GM21576 (cell line): ENCODE results near the gene CDIP1.
A peak's percentile ranks its signal among the peaks of the same experiment; 100 is the strongest.

ENCODE experiments used
- ATAC-seq: cut with Tn5 transposase; IDR thresholded peaks from one replicate; pipeline ENCODE4 v1.9.1; 2021; ENCODE audit warnings: mild to moderate bottlenecking, moderate library complexity; ENCODE audit not compliant: unreplicated experiment

Gene CDIP1

DNA sequence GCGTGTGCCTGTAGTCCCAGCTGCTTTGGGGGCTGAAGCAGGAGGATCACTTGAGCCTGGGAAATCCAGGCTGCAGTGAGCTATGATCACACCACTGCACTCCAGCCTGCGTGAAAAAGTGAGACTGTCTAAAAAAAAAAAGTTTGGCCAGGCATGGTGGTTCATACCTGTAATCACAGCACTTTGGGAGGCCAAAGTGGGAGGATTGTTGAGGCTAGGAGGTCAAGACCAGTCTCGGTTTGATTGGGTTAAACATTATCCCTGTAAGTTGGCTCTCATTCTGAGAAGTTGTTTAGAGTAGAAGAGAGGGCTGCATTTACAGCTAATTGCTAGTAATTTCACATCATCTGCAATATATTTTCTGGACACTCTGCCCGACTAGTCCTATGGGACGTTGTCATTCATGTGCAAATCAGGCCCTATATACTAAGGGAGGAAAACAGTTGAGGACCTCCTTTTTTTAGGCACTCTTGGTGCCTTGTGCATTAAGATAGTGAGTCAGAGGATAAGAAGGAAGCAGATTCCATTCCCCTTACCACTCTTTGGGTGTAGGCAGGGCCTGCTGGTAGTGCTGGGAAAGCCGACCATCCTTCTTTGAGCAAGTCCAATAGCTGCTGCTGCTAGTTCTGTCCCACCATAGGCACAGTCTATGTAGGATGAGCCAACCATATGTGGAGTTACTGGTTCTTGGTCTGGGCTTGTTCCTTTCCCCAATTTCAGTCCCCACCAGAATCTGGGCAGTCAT is 43.7 kb downstream of the CDIP1 start:
- ATAC-seq, result no peak

DNA sequence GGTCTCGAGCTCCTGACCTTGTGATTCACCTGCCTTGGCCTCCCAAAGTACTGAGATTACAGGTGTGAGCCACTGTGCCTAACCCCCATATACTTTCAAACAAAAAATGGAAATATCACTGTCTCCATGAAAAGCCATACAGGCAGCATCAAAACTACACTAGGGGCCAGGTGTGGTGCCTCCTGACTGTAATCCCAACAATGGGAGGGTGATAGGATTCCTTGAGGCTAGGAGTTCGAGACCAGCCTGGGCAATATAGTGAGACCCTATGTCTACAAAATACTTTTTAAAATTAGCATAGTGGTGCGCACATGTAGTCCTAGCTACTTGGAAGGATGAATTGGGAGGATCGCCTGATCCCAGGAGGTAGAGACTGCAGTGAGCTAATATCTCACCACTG is 46.7 kb downstream of the CDIP1 start:
- ATAC-seq, result no peak

DNA sequence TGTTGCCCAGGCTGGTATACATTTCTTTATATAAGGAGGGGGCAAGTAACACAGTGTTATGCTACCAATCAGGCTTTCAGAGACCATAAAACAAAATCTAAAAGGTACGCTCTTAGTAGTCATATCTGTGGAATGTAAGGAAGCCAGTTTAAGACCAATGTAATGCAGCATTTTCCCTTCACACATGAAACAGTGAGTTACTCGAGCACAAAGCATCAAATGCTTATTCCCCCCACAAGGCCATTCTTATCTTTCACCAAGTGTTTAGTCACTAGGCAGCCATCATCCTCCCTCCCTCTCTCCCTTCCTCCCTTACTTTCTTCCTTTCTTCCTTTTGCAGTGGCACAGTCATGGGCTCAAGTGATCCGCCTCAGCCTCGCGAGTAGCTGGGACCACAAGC is 49.5 kb downstream of the CDIP1 start:
- ATAC-seq, result no peak

DNA sequence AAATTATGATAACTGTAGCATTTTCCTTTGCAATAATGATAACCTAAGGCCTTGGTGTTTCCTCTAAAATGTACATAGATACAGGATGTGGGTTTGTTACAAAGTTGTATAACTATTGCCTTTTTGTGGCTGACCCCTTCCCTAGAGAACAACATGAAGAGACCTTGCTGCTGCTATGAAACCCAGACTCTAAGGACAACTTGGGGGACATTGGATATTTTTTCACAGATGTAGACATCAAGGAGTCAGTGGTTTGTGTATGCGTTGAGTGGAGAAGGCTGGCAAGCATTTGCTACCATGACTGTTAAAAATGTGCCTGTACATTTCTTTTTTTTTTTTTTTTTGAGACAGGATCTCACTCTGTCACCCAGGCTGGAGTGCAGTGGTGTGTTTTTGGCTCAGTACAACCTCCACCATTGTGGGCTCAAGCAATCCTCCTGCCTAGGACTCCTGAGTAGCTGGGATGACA is 50.0 kb downstream of the CDIP1 start:
- ATAC-seq, result no peak

DNA sequence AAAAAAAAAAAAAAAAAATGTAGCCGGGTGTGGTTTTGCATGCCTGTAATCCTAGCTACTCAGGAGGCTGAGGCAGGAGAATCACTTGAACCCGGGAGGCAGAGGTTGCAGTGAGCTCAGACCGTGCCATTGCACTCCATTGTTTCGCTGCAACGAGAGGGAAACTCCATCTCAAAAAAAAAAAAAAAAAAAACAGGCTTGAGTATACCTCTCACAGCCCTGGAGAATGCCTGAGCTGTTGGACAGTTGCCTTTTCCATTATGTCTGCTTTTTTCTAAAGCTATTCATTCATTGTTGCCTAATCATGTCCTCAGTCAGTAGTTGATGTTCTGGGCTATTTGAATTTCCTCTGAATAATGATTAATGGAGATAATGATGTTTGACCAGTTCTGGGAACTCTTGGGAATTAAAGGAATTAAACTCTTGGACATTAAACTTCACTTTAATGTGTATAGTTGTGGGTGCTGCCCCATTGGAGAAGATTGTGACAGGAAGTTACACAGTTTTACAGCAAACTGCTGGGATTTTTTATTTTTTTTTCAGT is 50.5 kb downstream of the CDIP1 start:
- ATAC-seq, result no peak

DNA sequence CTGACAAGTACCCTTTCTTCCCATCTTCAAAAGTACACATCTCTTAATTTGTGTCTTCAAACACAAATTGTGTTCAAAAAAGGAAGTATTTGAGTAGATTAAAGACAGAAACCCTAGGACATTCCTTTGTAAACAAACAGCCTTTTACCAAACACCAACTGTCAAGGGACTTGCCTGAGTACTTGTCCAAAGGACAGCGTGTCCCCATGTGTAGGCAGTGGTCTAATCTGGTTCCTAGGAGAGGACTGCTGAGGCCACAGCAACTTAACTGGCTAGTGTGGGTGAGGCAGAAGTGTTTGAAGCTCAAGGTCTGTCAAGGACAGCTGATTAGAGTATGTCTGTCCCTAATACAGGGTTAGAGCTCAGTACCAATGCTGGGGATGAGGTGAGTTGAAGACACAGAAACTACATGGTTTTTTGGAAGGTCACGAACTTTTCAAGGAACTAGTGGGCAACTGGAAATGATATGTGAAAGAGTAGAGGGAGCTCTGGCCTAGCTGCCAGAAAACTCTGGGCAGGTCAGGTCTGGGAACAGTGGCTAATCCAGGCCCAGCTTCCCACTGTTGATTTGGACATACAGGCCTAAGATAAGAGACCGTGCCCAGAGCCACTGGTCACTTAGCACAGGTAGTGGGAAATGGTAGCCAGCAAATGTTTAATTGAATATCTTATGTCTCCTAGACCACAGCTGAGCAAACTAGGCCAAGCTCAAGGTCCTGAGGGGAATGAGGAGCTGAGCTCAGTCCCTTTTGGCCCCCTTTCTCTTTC is 52.3 kb downstream of the CDIP1 start:
- ATAC-seq, result no peak

DNA sequence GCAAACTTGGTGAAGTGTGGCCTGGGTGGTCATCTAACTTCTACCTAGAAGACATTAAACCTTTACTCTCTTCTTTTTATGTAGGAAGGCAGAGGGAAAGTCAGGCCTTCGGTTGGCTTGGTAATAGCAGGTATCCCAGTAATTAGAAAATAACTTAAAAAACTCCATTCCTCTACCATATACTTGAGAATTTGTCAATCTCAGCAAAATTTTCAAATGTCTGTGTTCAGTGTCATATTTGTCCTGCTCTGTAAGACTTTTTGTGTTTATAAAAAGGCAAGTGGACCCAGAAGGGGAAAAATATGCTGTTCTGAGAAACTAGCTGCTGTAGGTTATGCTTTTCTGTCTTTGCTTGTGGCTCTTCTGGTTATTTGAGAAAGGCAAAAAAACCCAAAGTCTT is 56.6 kb downstream of the CDIP1 start:
- ATAC-seq, result no peak

DNA sequence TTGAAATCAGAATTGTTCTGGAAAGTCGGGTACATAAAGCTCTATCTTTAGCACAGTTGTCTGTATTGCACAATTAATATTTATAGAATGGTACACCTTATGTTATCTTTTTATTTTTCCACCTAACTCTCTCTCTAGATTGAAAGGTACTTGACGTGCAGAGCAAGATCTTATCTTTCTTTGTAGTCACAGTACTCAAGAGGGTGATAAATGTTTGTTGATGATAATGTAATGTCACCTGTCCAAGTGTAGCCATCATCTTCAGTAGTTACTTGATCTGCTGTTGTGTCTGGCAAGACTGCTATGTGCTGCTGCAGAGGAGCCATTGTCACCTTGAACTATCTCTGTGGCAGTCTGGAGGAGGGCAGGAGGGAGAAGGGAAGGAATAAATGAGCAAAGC is 57.0 kb downstream of the CDIP1 start:
- ATAC-seq, result no peak

DNA sequence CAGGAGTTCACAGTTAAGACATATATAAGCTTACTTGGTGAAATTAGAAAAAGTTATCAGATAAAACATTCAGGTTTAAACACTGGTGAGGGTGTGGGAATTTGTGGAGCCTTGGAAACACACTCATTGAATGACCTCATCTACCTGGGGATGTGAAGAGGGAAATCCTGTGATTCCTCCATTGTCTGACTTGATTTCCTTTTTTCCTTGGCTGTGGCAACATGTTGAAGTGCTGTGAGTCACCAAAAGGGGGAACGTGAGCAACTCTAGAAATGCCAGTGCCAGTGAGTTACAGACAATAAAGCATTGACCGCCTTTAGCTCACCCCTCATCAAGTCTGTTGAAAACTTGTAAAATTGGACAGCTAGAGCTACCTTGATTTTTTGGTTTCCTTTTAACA is 60.6 kb downstream of the CDIP1 start:
- no peak for ATAC-seq

DNA sequence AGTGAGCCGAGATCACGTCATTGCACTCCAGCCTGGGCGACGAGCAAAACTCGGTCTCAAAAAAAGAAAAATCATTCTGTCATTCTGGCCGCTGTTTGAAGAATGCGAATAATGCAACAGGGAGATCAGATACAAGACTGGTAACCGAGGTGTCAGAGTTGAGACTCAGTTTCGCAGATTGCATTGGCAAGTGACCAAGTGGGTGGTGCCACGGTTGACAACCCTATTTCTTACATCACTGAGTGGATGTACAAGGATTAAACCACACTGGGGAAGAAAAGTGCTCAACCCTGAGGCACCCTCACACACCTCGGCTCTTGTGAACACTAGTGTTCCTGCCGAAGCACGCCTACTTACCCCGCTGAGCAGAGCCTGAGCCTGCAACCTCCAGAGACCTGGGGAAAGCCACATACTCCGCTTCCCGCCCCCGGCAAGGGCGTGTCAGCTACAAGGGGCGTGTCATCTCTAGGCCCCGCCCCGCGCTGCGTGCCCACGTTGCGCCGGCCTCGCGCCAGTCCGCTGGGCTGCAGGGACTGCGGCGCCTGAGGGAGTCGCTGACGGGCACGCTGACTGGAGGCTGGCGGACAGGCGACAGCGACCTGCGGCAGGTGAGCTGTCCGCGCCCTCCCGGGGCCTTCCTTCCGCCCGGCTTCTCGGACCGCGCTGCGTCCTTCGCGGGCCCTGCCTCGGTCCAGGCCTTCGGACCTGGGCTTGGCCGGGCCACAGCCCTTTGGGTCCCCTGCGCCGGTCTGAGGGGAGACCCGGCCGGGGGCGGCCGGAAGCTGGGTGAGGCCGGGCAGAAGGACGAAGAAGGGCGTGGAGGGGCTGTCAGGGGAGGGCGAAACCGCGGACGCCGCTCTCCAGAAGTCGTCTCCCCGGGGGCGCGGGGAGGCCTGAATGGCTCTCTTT is 62.4 kb downstream of the CDIP1 start, which contains the start of gene HMOX2:
Gene HMOX2 (plus strand): TSS at position 519 of the 909 bp plus-strand sequence. CDS start 29,127 bp downstream, outside the sequence.
- ATAC-seq, result peak; percentile 75

DNA sequence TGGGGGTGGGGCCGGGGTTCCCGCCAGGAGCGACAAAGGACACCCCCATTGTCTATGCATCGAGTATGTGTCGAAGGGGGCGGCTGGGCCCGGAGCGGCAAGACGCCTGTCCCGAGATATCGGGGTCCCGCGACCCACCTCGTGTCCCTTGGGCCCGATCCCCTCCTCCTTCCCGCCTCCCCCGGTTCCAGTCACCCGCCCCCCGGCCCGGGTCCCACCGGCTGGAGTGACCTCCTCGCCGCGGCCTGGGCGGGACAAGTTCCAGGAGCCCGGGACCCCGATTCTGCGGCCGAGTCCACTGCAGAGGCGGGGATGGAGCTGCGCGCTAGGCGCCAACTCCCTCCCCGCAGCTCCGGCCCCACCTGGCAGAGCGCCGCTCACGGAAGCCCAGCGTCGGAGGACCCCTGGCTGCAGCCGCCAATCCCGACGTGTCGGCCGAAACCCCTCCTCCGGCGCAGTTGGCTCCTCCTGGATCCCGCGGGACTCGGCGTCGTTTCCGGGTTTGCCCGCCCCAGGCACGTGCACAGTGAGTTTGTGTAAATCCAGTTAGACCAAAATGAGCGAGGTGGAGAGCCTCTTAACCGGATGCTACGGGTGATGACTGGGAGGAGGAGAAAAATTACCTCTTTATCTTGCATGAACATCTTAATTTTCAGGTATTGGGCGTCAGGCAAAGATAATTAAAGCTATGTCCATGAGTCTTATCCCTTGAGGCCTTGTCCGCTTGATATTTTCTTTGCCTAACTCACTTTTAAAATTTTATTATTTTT is 64.2 kb downstream of the CDIP1 start, which contains the start of gene NMRAL1:
Gene NMRAL1 (minus strand): TSS at position 434 of the 770 bp plus-strand sequence. CDS start 493 bp downstream, outside the sequence.
- no peak for ATAC-seq

DNA sequence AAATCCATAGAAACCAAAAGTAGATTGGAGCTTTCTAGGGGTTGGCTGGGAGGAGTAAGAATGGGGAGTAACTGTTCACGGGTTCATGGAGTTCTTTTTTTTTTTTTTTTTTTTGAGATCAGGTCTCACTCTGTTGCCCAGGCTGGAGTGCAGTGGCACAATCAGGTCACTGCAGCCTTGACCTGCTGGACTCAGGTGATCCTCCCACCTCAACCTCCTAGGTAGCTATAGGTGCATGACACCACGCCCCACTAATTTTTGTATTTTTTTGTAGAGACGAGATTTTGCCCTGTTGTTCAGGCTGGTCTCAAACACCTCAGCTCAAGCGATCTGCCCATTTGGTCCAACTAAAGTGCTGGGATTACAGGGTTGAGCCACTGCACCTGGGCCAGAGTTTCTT is 65.7 kb downstream of the CDIP1 start:
- ATAC-seq, result no peak

DNA sequence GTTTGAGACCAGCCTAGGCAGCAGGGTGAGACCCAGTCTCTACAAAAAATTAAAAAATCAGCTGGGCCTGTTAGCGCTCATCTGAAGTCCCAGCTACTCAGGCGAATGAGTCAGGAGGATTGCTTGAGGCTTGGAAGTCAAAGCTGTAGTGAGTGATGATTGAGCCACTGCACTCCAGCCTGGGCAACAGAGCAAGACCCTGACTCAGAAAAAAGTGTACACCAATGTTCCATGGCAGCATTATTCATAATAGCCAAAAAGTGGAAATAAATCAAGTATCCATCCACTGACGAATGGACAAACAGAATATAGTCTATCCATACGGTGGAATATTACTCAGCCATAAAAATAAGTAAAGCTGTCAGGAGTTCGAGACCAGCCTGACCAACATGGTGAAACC is 66.7 kb downstream of the CDIP1 start:
- no peak for ATAC-seq

DNA sequence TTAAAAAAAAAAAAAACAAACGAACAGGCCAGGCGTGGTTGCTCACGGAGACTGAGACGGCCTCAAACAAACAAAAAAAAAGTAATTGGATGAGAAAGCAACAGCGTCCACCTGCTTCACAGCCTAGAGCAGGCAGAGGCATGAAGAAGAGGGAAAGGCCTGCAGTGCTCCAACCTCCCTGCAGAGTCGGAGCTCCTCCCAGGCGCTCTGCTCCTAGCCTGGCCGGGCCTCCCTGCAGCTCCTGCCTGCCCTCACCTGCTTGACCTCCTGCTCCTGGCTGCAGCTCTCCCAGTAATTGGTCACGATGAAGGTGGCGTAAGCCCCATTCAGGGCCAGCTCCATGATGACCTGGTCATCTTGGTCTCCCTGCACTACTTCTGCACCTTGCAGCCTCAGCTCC is 69.6 kb downstream of the CDIP1 start:
- ATAC-seq, result no peak

DNA sequence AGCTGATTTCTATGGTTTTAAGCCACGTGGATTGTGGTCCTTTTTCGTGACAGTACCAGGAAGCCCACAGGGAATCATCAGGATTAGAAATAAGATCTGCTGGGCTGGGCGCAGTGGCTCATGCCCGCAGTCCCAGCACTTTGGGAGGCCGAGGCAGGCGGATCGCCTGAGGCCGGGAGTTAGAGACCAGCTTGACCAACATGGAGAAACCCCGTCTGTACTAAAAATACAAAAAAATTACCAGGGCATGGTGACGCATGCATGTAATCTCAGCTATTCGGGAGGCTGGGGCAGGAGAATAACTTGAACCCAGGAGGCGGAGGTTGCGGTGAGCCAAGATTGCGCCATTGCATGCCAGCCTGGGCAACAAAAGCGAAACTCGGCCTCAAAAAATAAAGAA is 70.7 kb downstream of the CDIP1 start:
- ATAC-seq, result no peak

DNA sequence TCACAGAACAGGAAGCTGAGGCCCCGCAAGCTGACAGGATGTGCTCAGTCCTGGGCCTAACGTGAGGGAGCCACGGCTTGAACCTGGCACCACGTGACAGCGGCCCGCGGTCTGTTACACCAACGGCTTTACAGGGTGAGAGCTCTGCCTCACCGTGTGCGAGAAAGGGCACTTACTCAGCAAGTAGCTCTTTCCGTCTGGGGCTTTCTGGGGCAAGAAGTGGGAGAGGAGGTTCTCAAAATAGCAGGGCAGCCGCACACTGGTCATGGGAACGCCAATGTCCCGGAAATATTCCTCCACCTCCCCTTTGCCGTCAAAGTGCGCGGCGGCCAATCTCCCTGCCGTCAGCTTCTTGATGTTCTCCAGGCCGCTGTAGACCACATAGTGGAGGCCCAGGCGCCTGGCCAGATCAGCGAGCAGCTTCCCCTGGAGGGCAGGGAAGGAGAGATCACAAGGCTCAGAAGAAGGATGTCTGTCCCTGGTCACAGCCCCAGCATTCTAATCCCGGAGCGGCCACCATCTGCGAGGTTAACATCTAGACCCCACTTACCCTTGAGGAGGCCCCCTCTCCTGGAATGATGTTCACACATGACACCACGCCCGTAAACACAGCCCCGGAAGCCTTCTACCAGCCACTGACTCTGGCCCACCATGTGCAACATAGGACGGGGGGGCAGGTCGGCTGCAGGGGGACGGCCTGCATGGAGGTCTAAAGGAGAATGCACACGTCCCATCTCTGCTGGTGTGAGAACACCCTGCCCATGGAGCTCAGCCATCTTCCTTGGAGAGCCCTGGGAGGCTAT is 72.4 kb downstream of the CDIP1 start:
- no peak for ATAC-seq

DNA sequence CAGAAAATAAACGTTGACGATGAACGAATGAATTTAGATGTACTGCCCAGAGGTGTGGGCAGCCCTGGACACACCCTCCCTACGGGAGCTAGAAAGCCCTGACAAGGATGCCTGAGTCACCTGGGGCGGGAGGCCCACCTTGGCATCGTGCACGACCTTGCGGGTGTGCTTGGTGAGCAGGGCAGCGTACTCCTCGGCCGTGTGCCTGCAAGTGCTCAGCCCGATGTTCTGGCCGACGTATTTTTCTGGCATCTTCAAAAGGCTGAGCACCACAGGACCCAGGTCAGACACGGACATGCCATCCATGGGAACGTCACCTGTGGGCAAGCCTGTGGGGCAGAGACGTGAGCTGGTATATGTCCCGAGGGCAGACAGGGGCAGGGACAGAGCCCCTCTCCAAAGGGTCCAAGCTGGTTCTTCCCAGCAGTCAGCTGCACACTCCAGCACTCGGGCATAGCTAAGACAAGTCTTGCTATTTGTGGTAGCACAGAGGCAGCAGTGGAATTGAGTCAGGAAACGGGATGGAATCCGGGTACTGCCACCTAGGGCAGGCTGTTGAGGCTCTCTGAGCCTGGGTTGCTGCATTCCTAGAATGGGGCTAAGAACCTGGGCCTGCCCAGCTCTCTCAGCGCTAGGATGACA is 74.9 kb downstream of the CDIP1 start:
- ATAC-seq, result no peak

DNA sequence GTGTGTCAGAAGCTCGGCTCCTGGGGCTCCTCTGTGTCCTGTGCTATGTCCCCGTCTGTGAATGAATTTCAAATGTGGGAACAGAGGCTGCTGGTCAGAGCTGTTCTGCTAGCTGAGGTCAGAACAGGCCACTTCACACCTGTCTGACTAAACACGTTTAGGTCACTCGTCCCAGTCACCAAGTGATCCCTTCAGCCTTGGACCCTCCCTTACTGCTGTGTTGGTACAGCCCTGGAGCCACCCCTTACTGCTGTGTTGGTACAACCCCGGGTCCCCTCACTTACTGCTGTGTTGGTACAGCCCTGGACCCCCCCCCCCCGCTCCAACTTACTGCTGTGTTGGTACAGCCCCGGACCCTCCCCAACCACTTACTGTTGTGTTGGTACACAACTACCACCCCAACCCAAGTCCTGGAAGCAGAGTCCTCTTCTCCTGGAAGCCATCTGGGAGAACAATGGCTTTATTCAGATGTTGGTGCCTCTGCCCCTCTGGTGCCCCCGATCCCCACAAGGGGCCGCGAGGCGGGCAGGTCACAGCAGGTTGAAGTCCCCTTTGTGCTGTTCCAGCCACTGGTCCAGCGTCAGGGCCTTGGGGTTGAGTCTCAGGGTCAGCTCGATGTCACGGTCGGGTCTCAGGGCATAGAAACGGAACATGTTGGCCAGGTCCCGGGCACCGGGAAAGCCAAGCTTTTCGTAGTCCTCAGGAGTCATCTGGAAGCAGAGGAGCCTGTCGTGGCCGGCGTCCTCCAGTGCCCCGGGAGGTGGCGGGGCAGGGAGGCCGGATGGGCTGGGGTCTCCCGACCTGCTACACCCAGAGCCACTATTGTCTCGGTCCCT is 77.1 kb downstream of the CDIP1 start:
- no peak for ATAC-seq
